ENCODE measurements around the gene MTMR4. TPM values are rescaled to one million over a fixed set of nuclear protein-coding genes. Genes with fewer than 3 reads are reported as not detected.
"Not testable (repeated sequence)": the region's sequence is repeated elsewhere in the genome, so short reads cannot be mapped to it uniquely, and the experiment has no call there.

MTMR4 gene
- 89.3 and 91.9 TPM in 2 replicates for total RNA-seq
- long read RNA-seq, full-length matches to known transcripts, result 5 of 71 reads
- long read RNA-seq, partial matches to known transcripts, result 49 of 71 reads
- long read RNA-seq, other reads (novel, unspliced or antisense), result 17 of 71 reads

DNA sequence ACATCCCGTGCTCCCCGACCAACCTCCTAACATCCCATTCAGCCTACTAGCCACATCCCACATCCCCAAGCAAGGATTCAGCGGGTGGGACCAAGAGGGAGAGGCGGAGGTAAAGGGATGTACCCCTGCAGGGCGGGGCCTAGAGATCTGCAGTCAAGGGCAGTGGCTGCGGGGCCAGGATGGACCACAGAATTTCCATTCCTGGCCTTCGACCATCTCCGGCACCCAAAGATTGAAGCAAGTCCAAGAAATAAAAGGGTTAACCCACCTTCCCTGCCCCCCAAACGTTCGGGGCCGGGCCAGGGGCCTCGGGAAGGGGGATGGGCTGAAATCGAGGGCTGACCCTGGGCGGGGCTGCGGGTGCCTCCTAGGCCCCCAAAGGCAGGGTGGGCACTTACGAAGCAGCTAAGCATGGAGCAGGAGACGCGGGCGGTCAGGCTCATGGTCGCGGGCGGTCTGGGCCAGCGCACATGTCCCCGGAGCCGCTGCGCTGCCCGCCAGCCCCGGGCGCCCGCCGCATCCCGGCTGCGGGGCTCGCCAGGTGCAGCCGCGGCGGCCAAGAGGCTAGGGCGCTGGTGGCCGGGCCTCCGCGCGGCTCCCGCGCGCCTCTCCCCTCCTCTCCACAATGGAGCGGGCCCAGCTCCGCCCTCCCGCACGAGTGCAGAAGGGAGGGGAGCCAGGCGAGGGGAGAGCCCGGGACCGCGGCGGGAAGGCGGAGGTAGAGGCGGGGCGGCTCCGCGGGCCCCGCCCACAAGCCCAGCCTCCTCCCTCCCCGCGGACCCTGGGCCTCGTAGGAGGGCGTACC, at the start of gene MTMR4:
TSS of gene MTMR4 (minus strand) at position 674 of the 805 bp plus-strand sequence. CDS start at position 443, 231 bp downstream.
- Mint-ChIP-seq H3K4me3 (ENCODE audit: low read depth) (peak within 1 kb of the TSS; percentile 87), H3K4me1 (ENCODE audit: low read depth) (peaks cover 30% of the 10 kb centered on the region), H3K27me3 (no peaks in the 10 kb centered on the region), H3K9me3 (ENCODE audit: low read depth) (no peaks in the 10 kb centered on the region), H3K36me3 (ENCODE audit: insufficient read depth) (peaks cover 16% of the 10 kb centered on the region), H3K27ac (peak within 1 kb of the TSS; percentile 92)
- TF ChIP-seq, protein P1, sequence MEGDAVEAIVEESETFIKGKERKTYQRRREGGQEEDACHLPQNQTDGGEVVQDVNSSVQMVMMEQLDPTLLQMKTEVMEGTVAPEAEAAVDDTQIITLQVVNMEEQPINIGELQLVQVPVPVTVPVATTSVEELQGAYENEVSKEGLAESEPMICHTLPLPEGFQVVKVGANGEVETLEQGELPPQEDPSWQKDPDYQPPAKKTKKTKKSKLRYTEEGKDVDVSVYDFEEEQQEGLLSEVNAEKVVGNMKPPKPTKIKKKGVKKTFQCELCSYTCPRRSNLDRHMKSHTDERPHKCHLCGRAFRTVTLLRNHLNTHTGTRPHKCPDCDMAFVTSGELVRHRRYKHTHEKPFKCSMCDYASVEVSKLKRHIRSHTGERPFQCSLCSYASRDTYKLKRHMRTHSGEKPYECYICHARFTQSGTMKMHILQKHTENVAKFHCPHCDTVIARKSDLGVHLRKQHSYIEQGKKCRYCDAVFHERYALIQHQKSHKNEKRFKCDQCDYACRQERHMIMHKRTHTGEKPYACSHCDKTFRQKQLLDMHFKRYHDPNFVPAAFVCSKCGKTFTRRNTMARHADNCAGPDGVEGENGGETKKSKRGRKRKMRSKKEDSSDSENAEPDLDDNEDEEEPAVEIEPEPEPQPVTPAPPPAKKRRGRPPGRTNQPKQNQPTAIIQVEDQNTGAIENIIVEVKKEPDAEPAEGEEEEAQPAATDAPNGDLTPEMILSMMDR (IDR thresholded peaks at IDR 0.05; ENCODE audit: unreplicated experiment), result no peak
- DNase-seq (ENCODE audit: low spot score, unreplicated experiment), result peak; percentile 77

DNA sequence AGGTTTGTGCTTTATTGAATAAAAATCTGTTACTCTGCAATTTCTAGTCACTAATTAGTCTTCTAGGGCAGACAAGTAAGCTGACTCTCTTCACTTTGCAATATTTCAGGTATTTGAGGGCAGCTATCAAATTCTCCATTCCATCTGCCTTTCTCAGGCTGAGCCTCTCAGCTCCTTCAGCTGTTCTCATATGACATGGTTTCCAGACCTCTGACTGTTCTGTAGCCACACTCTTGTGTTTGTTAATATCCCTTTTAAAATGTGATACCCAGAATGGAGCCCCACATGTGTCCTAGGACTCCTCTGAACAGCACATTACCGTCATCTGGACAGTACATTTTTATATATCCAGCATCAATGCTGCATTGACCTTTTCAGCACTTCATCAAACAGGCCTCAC, 46.1 kb upstream of the MTMR4 start:
- DNase-seq (ENCODE audit: low spot score, unreplicated experiment), result no peak
- Mint-ChIP-seq H3K4me3 (ENCODE audit: low read depth) (no peak overlapping the region), H3K36me3 (ENCODE audit: insufficient read depth) (no peaks in the 10 kb centered on the region), H3K9me3 (ENCODE audit: low read depth) (no peaks in the 10 kb centered on the region), H3K27me3 (no peaks in the 10 kb centered on the region), H3K27ac (no peak overlapping the region), H3K4me1 (ENCODE audit: low read depth) (peaks cover 2% of the 10 kb centered on the region)
- TF ChIP-seq, protein P1 (IDR thresholded peaks at IDR 0.05; ENCODE audit: unreplicated experiment), result no peak

DNA sequence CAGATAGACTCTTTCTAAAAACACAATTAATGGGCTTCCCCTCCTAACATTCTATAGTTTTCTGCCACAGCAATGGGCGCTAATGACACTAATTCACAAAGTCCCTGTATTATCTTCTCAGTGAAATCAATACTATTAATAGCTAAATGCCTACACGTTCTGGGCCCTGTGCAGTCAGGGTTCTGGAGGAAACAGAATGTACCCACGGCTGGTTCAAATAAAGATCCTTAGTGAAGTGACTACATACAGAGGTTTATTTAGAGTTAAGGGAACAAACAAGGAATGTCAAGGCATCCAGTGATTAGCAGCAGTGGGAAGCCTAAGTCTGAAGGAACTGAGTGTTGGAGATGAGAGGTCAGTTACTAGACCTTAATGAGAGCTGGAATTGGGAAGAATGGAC, 43.5 kb upstream of the MTMR4 start:
- DNase-seq (ENCODE audit: low spot score, unreplicated experiment), result no peak
- no peak overlapping the region for H3K4me3 Mint-ChIP-seq (ENCODE audit: low read depth)
- TF ChIP-seq, protein P1 (IDR thresholded peaks at IDR 0.05; ENCODE audit: unreplicated experiment), result no peak
- no peak overlapping the region for H3K27ac Mint-ChIP-seq
- peaks cover 2% of the 10 kb centered on the region for H3K4me1 Mint-ChIP-seq (ENCODE audit: low read depth)
- H3K27me3 Mint-ChIP-seq, result no peaks in the 10 kb centered on the region
- no peaks in the 10 kb centered on the region for H3K9me3 Mint-ChIP-seq (ENCODE audit: low read depth)
- no peaks in the 10 kb centered on the region for H3K36me3 Mint-ChIP-seq (ENCODE audit: insufficient read depth)

DNA sequence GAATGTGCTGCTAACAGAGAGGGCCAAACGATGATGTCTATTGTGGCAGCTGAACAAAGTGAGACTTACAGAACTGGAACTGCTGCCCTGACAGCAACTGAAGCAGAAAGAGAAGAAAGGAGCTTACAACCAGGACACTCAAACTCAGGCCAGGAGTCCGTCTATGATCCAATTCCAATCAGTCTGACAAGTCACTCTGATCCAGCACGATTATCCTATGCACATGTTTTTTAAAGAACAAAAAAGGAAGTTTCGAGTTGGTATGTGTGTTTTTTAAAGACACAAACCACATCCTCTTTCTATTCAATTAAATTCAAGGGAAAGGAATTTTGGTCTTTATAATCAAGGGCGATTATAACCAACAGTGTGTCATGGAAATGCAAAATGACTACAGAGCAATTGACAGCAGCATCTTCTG, 42.4 kb upstream of the MTMR4 start:
- Mint-ChIP-seq H3K36me3 (ENCODE audit: insufficient read depth) (no peaks in the 10 kb centered on the region), H3K27me3 (peaks cover 3% of the 10 kb centered on the region), H3K27ac (no peak overlapping the region), H3K4me1 (ENCODE audit: low read depth) (peaks cover 2% of the 10 kb centered on the region), H3K4me3 (ENCODE audit: low read depth) (no peak overlapping the region), H3K9me3 (ENCODE audit: low read depth) (no peaks in the 10 kb centered on the region)
- no peak for DNase-seq (ENCODE audit: low spot score, unreplicated experiment)
- TF ChIP-seq, protein P1 (IDR thresholded peaks at IDR 0.05; ENCODE audit: unreplicated experiment), result no peak

DNA sequence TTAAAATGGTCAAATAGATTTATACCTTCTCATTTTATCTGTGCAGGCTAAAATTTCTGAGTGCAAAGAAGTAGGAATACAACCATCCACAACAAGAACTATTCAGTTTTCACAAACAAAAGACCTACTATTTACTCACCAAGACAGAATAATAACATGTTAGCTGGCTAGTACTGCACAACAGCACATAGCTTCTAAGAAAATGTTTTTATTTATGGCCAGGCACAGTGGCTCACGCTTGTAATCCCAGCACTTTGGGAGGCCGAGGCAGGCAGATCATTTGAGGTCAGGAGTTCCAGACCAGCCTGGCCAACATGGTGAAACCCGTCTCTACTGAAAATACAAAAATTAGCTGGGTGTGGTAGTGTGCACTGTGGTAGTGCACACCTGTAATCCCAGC, 40.7 kb upstream of the MTMR4 start:
- H3K36me3 Mint-ChIP-seq (ENCODE audit: insufficient read depth); H3K27ac Mint-ChIP-seq; H3K27me3 Mint-ChIP-seq; H3K9me3 Mint-ChIP-seq (ENCODE audit: low read depth); DNase-seq (ENCODE audit: low spot score, unreplicated experiment); H3K4me1 Mint-ChIP-seq (ENCODE audit: low read depth); H3K4me3 Mint-ChIP-seq (ENCODE audit: low read depth): not testable (repeated sequence)

DNA sequence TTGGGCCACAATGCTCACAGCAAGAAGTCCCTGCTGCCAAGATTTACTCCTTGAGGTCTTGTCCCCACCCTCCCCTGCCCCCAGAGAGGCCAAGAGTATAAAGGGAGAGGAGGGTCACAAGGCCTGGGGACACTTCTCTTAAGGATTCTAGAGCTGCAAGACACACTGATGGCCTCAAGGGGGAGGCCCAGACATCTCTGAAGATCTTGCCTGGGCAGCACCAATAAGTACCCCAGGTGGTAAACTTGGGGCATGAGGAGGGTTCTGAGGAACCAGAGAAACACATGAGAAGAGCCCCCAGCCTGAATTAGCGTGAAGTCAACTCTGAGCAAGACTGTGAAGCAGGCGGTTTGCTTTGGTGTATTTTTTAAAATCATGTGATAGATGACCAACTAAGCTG, 26.8 kb upstream of the MTMR4 start:
- Mint-ChIP-seq H3K27me3 (peaks cover 35% of the 10 kb centered on the region), H3K27ac (no peak overlapping the region), H3K36me3 (ENCODE audit: insufficient read depth) (no peaks in the 10 kb centered on the region), H3K4me1 (ENCODE audit: low read depth) (no peaks in the 10 kb centered on the region), H3K9me3 (ENCODE audit: low read depth) (no peaks in the 10 kb centered on the region), H3K4me3 (ENCODE audit: low read depth) (no peak overlapping the region)
- TF ChIP-seq, protein P1 (IDR thresholded peaks at IDR 0.05; ENCODE audit: unreplicated experiment), result peak; percentile 29
- no peak for DNase-seq (ENCODE audit: low spot score, unreplicated experiment)
